Liver (tissue), 9 donors: Measurements from ENCODE around the gene SMIM24. TPM values are rescaled to one million over a fixed set of nuclear protein-coding genes. Genes with fewer than 3 reads are reported as not detected.
"Not testable (repeated sequence)": the region's sequence is repeated elsewhere in the genome, so short reads cannot be mapped to it uniquely, and the experiment has no call there.

Experiments used
- DNase-seq: peaks from one replicate; pipeline ENCODE4 v3.0.0-alpha.2; 2017; ENCODE audit warnings: low spot score
- H3K27ac ChIP-seq, 2 donors: one replicate each; pipeline ENCODE4 v1.7.0; 2013; ENCODE audit warnings: inconsistent platforms in 2 of 2, low read length in 2 of 2, control low read depth in 1 of 2, low read depth in 1 of 2, mild to moderate bottlenecking in 1 of 2
- H3K27me3 ChIP-seq, 4 donors: one replicate each; pipeline versions ENCODE4 v1.6.1 to v1.7.0; 2013; ENCODE audit warnings: low read length in 3 of 4, inconsistent platforms in 1 of 4, mild to moderate bottlenecking in 1 of 4, moderate library complexity in 1 of 4; ENCODE audit not compliant: control insufficient read depth in 4 of 4, insufficient read depth in 4 of 4
- H3K36me3 ChIP-seq, 4 donors: one replicate each; pipeline versions ENCODE4 v1.6.1 to v1.7.0; 2013; ENCODE audit warnings: low read length in 3 of 4, mild to moderate bottlenecking in 3 of 4, low read depth in 1 of 4, moderate library complexity in 1 of 4; ENCODE audit not compliant: control insufficient read depth in 4 of 4, insufficient read depth in 3 of 4
- H3K4me1 ChIP-seq, 4 donors: one replicate each; pipeline versions ENCODE4 v1.6.1 to v1.7.0; 2013; ENCODE audit warnings: low read length in 3 of 4, mild to moderate bottlenecking in 3 of 4, moderate library complexity in 1 of 4; ENCODE audit not compliant: control insufficient read depth in 4 of 4, insufficient read depth in 4 of 4
- H3K4me3 ChIP-seq, 3 donors: one replicate each; pipeline versions ENCODE4 v1.6.1 to v1.7.0; 2013; ENCODE audit warnings: low read length in 3 of 3, control low read depth in 1 of 3, low read depth in 1 of 3, mild to moderate bottlenecking in 1 of 3
- H3K9ac ChIP-seq, 2 donors: one replicate each; pipeline ENCODE4 v1.7.0; 2013; ENCODE audit warnings: low read length in 2 of 2, mild to moderate bottlenecking in 2 of 2, moderate library complexity in 2 of 2, control low read depth in 1 of 2, low read depth in 1 of 2
- H3K9me3 ChIP-seq, 4 donors: one replicate each; pipeline versions ENCODE4 v1.6.1 to v1.7.0; 2013; ENCODE audit warnings: low read length in 3 of 4; ENCODE audit not compliant: control insufficient read depth in 4 of 4
- EGR1 ChIP-seq, 2 donors: IDR thresholded peaks; 2 replicates each; pipeline ENCODE4 v1.6.1; 2016 to 2018; ENCODE audit warnings: antibody characterized with exemption in 2 of 2, low read depth in 2 of 2
- FOXA2 ChIP-seq: IDR thresholded peaks from 2 replicates; pipeline ENCODE4 v1.6.1; 2016; ENCODE audit warnings: antibody characterized with exemption
- GABPA ChIP-seq, 2 donors: IDR thresholded peaks in 1 of 2; conservative IDR thresholded peaks in 1 of 2; 2 replicates each; pipeline ENCODE4 v1.6.1; 2016; ENCODE audit warnings: antibody characterized with exemption in 2 of 2, mild to moderate bottlenecking in 1 of 2, moderate library complexity in 1 of 2
- HNF4A ChIP-seq, 2 donors: conservative IDR thresholded peaks; 2 replicates each; pipeline ENCODE4 v1.6.1; 2016; ENCODE audit warnings: antibody characterized with exemption in 2 of 2, mild to moderate bottlenecking in 2 of 2
- HNF4G ChIP-seq: IDR thresholded peaks from 2 replicates; pipeline ENCODE4 v1.6.1; 2016; ENCODE audit warnings: antibody characterized with exemption
- RXRA ChIP-seq, 2 donors: IDR thresholded peaks; 2 replicates each; pipeline ENCODE4 v1.6.1; 2017 to 2018; ENCODE audit warnings: antibody characterized with exemption in 2 of 2, mild to moderate bottlenecking in 1 of 2
- SP1 ChIP-seq: IDR thresholded peaks from 2 replicates; pipeline ENCODE4 v1.6.1; 2018; ENCODE audit warnings: antibody characterized with exemption, mild to moderate bottlenecking
- TAF1 ChIP-seq: conservative IDR thresholded peaks from 2 replicates; pipeline ENCODE4 v1.6.1; 2016; ENCODE audit warnings: antibody characterized with exemption, mild to moderate bottlenecking
- YY1 ChIP-seq: IDR thresholded peaks from 2 replicates; pipeline ENCODE4 v1.6.1; 2016; ENCODE audit warnings: antibody characterized with exemption, mild to moderate bottlenecking
- WGBS: extraction: QIAGEN DNeasy Blood & Tissue Kit; methylation state at CpG from one replicate; pipeline ENCODE4 v1.1.7; 2013; 5-methylcytosine and 5-hydroxymethylcytosine counted together
- polyA plus RNA-seq, 2 donors: library from polyadenylated mRNA; stranded (reverse) in 1 of 2; unstranded in 1 of 2; fragments of 200-250 nt in 1 of 2; fragments of >200 nt in 1 of 2; fragmentation: Nextera tagmentation in 1 of 2; extraction: Ambion mirVana in 1 of 2; gene quantifications; one replicate each; pipeline versions ENCODE4 v1.2.1 to v1.2.3, GENCODE V29; 2013 to 2015
- total RNA-seq, 2 donors: library from RNA; depleted of rRNA; stranded (reverse); fragments of >200 nt; gene quantifications; one replicate each; pipeline ENCODE4 v1.2.3, GENCODE V29; 2014
- TF ChIP-seq, protein P1 (sequence below): IDR thresholded peaks from 2 replicates; pipeline ENCODE4 v1.6.1; 2016; ENCODE audit warnings: antibody characterized with exemption
- TF ChIP-seq, protein P2 (sequence below): IDR thresholded peaks from 2 replicates; pipeline ENCODE4 v1.6.1; 2016; ENCODE audit warnings: antibody characterized with exemption
- TF ChIP-seq, protein P3 (sequence below): fragments of 150-350 bp; IDR thresholded peaks from 2 replicates; pipeline ENCODE4 v1.5.1; 2017; ENCODE audit warnings: improper control_type of control experiment, low read depth, low read length; ENCODE audit not compliant: missing input control
- donor health status: healthy.
- donor health status: healthy.
- donor health status: healthy.
- donor health status: healthy.
- donor health status: healthy.

SMIM24 gene
- total and polyA plus RNA-seq, 4 donors, result 0.17 to 13.7 (median 2.8) TPM

DNA sequence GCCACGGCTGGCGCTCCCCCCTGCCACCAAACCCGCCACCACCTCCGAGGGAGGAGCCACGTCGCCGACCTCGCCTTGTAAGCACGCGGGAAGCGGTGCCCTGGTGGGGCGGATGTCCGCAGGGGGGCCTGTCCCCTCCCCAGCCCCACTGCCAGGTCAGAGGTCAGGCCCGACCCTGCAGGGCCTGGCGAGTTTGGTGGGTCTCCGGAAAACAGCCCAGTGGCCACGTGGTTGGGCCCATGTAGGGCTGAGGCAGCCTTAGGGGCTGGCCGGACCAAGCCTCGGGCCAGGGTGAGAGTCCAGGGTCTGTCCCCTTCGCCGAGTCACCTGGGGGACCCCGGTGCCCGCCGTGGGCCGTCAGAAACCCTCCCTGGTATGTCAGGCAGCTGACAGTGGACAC, 26.5 kb downstream of the SMIM24 start:
- WGBS, result 90% methylated on average over 25 of the region's 25 CpGs
- Histone ChIP-seq H3K9ac (no peak overlapping the region), H3K27ac (no peak overlapping the region), H3K4me1 (peaks cover 0 to 24% (median 9%) of the 10 kb centered on the region in 4 donors), H3K9me3 (no peaks in the 10 kb centered on the region), H3K36me3 (peaks cover 24 to 67% (median 36%) of the 10 kb centered on the region in 4 donors), H3K4me3 (no peak overlapping the region), H3K27me3 (no peaks in the 10 kb centered on the region)
- no peak for DNase-seq
- TF ChIP-seq, protein P1, sequence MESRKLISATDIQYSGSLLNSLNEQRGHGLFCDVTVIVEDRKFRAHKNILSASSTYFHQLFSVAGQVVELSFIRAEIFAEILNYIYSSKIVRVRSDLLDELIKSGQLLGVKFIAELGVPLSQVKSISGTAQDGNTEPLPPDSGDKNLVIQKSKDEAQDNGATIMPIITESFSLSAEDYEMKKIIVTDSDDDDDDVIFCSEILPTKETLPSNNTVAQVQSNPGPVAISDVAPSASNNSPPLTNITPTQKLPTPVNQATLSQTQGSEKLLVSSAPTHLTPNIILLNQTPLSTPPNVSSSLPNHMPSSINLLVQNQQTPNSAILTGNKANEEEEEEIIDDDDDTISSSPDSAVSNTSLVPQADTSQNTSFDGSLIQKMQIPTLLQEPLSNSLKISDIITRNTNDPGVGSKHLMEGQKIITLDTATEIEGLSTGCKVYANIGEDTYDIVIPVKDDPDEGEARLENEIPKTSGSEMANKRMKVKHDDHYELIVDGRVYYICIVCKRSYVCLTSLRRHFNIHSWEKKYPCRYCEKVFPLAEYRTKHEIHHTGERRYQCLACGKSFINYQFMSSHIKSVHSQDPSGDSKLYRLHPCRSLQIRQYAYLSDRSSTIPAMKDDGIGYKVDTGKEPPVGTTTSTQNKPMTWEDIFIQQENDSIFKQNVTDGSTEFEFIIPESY, result no peak
- TF ChIP-seq, protein P2, sequence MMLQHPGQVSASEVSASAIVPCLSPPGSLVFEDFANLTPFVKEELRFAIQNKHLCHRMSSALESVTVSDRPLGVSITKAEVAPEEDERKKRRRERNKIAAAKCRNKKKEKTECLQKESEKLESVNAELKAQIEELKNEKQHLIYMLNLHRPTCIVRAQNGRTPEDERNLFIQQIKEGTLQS, result no peak
- TF ChIP-seq TAF1 (no peak), GABPA (IDR thresholded peaks at IDR 0.05 in 1 of 2, conservative IDR thresholded peaks at IDR 0.05 in 1 of 2) (no peak), SP1 (no peak), RXRA (IDR thresholded peaks at IDR 0.05) (no peak), EGR1 (IDR thresholded peaks at IDR 0.05; ENCODE audit: low read depth in 2 of 2) (no peak), HNF4A (conservative IDR thresholded peaks at IDR 0.05) (no peak)
- TF ChIP-seq, protein P3, sequence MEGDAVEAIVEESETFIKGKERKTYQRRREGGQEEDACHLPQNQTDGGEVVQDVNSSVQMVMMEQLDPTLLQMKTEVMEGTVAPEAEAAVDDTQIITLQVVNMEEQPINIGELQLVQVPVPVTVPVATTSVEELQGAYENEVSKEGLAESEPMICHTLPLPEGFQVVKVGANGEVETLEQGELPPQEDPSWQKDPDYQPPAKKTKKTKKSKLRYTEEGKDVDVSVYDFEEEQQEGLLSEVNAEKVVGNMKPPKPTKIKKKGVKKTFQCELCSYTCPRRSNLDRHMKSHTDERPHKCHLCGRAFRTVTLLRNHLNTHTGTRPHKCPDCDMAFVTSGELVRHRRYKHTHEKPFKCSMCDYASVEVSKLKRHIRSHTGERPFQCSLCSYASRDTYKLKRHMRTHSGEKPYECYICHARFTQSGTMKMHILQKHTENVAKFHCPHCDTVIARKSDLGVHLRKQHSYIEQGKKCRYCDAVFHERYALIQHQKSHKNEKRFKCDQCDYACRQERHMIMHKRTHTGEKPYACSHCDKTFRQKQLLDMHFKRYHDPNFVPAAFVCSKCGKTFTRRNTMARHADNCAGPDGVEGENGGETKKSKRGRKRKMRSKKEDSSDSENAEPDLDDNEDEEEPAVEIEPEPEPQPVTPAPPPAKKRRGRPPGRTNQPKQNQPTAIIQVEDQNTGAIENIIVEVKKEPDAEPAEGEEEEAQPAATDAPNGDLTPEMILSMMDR, result no peak

- H3K27ac ChIP-seq, result peak overlapping the region in 1 of 2 donors; percentile 29
- not testable (repeated sequence) for H3K9me3 ChIP-seq, H3K4me3 ChIP-seq, H3K9ac ChIP-seq, H3K27me3 ChIP-seq, DNase-seq
- peaks cover 0 to 15% (median 5%) of the 10 kb centered on the region in 4 donors for H3K4me1 ChIP-seq
- peaks cover 24 to 70% (median 42%) of the 10 kb centered on the region in 4 donors for H3K36me3 ChIP-seq
- WGBS, result 87% methylated on average over 10 of the region's 10 CpGs
Measured at GRCh38 chr19:3452942-3453214, 27.4 kb downstream of the SMIM24 start.

DNA sequence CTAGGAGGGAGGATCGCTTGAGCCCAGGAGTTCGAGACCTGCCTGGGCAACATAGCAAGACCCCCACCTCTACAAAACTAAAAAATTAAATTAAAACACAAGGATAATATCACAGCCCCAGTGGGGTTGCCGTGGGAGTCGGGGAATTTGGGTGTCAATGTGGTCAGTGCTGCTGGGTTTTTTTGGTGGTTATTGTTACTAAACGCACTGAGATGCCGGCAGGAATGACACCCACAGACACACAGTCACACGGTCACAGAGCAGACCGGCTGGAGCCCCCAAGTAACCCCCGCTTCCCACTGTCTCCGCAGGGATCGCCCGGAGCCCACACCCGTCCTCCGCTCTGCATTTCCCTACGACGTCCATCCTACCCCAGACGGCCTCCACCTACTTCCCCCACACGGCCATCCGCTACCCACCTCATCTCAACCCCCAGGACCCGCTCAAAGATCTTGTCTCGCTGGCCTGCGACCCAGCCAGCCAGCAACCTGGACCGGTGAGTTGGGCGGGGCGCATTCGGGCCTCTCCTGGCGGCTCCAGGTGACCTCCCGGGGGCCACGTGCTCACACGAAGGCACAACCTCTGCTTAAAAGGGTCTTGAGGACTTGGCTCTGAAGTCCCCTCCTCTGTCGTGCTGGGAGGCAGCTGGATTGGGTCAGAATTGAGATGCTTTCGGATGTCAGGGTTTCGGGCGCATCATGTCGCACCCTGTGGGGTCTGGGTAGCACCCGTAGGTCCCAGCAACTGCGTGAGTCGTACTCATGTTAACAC, 28.0 kb downstream of the SMIM24 start:
- Histone ChIP-seq H3K36me3 (peaks cover 24 to 72% (median 45%) of the 10 kb centered on the region in 4 donors), H3K9me3 (no peaks in the 10 kb centered on the region), H3K4me1 (peaks cover 0 to 10% (median 5%) of the 10 kb centered on the region in 4 donors), H3K27me3 (no peaks in the 10 kb centered on the region), H3K9ac (no peak overlapping the region), H3K27ac (peak overlapping the region in 1 of 2 donors; percentile 29), H3K4me3 (no peak overlapping the region)
- TF ChIP-seq, protein P3, result no peak
- TF ChIP-seq YY1 (no peak), HNF4A (conservative IDR thresholded peaks at IDR 0.05) (no peak), SP1 (no peak), EGR1 (IDR thresholded peaks at IDR 0.05; ENCODE audit: low read depth in 2 of 2) (no peak), FOXA2 (no peak), TAF1 (no peak), HNF4G (no peak)
- TF ChIP-seq, protein P2, result no peak
- no peak for DNase-seq
- WGBS, result 95% methylated on average over 38 of the region's 38 CpGs
